Fibroblast of skin of right quadriceps (primary cell): ENCODE results near the gene CYSRT1.

Experiments
- DNase-seq: peaks from one replicate; pipeline ENCODE4 v3.0.0-alpha.2; 2013

The CYSRT1 gene

DNA sequence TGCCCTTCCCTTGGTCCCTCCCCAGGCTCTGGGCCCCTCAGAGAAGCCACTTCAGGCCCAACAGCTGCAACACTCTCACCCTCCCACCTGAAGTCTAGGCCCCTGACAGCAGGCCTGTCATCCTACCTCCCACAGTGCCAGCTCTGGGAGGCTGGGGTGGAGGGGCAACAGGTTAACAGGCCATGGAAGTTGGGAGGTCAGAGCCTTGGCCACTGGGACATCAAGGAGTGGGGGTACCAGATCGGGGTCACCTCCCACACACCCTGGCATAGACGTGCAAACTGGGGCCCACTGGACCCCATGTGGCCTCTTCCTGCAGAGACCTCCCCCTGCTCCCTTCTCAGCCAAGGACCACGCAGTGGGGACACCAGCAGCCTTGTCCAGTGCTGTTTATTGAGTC lies 33.7 kb upstream of the CYSRT1 start:
- no peak for DNase-seq

DNA sequence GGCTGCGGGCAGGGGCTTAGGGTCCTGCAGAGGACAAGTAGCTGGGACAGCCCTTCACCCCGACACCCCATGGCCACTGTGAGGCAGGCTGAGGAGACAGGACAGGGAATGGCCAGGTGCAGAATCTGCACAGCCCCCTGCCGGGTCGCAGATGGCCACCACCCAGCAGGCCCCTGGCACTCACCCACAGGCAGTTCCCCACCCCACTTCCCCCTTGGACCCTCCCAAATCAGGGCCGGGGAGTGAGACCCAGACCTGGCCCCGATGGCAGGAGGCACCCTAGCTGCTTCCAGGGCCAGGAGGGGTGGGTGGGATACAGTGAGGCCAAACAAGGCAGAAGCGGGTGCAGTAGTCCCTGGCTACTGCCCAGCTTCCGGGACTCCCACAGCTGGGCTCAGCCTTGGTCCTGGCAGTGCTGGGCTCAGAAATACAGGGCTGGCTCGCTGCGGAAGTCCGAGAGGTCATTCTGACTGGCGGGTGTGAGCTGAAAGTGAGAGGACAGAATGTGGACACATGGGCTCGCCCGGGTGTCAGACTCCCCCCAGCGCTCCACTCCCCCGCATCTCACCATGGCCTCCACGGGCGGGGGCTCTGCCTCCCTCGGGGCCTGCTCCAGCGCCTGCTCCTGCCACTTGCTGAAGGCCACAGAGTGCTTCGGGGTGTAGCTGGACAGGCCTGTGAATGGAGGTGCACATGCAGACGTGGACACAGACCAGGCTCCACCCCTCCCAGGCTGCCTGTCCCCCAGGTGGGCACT lies 33.1 kb upstream of the CYSRT1 start:
- no peak for DNase-seq

DNA sequence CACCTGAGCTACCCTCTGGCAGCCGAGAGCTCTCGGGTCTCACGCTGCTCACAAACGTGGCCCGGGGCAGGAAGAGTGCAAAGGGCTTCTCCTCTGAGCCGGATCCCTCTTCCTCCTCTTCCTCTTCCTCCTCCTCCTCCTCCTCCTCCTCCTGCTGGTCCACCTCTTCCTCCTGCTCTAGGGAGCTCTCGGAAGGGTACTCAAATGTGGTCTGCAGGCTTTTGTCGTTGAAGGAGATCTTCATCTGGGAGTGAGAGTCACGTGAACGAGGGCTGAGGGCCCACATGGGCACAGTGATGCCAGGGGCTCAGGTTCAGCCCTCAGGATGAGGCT lies 32.6 kb upstream of the CYSRT1 start:
- DNase-seq = no peak

DNA sequence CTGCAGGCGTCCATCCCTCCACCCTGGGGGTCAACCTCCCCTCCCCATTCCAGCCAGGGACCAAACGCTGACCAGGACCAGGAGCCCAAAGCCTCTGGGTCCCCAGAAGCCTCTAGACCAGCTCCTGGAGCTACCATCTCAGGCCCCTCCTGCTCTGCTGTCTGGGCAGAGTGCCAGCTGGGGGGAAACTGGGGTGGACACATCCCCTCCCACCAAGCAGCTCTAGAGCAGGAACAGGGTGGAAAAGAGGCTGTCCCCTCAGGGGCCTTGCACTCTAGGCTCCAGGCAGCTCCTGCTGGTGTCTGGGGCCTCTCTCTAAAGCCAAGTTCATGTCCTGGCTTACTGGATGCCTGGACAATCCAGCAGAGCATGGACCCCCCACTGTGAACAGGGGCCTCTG lies 32.1 kb upstream of the CYSRT1 start:
- no peak for DNase-seq

DNA sequence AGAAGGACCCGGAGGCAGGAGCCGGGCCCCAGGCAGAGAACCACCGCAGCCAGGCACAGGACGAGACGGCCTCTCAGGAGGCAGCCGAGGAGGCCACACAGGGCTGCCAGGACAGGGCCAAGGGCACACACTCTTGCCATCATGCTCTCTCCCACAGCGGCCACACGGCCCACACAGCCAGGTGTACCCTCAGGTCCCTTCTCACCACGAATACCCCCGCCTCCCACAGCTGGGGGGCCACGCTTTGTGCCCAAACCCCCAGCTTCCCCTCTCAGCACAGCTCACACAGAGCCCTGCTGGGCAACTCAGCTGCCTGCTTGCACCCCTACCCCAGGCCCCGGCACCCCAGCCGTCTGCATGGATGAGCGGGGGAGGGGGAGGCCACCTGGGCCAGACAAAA lies 31.2 kb upstream of the CYSRT1 start:
- no peak for DNase-seq

DNA sequence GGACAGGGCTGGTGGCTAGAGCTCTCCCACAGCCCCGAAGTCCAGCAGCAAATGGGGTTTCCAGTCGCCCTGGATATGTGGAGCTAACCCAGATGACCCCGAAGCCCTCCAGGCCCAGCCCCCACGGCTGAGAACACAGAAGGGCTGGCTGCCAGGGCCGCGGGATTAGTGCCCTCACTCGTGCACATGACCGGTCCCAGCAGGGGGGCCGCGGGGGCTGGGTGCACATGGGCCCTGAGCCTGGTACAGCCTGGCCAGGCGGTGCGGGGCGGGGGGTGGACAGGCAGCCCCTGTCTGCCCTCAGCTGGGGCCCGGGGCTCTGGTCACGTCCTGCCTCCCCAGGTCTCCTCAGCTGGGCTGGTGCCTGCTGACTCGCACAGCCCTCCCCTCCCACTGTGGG lies 30.6 kb upstream of the CYSRT1 start:
- DNase-seq = no peak

DNA sequence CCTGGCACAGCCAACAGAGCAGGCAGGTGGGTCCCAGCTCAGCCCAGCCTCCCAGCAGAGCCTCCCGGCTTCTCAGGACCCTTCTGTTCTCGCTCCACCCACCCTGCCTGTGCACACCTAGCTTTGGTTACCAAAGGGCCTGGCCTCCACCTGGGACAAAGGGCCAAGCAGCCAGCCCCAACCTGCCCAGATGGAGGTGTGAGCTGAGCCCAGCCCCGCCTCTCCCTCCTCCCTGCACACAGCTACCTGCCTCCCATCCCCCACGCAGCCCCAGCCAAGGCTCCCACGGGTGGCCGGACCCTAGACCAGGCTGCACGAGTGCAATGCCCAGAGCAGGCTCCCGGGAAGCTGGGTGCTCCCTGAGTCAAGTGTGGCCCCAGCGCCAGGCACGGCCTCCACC lies 30.1 kb upstream of the CYSRT1 start:
- no peak for DNase-seq

DNA sequence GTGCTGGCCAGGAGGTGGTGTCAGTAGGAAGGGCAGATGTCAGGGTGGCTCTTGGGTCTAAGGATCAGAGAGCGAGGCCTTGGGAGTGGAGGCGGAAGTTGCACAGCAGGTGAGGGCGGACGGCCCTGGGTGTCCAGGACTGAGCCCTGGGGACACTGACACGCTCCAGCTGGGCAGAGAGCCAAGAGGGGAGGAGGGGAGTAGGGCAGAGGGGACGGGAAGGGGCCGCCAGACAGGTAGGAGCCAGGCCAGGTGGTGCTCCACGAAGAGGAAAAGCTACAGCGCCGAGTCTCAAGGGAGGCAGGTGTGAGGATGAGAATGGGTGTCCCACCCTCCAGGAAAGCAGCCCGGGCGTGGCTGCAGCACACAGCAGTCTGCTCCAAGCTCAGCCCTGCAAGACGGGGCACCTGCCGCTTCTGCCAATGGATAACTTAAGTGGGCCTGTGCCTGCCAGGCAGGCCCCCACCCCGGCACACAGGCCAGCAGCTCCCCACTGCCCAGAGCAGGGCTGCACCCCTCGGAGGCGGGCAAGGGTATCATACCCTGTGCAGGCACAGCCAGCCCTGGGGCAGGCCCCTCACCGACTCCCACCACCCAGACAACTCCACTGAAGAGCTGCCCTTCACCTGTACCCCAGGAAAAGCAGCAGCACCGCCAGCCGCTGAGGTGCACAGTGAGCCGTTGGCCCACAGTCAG lies 29.3 kb upstream of the CYSRT1 start:
- no peak for DNase-seq

DNA sequence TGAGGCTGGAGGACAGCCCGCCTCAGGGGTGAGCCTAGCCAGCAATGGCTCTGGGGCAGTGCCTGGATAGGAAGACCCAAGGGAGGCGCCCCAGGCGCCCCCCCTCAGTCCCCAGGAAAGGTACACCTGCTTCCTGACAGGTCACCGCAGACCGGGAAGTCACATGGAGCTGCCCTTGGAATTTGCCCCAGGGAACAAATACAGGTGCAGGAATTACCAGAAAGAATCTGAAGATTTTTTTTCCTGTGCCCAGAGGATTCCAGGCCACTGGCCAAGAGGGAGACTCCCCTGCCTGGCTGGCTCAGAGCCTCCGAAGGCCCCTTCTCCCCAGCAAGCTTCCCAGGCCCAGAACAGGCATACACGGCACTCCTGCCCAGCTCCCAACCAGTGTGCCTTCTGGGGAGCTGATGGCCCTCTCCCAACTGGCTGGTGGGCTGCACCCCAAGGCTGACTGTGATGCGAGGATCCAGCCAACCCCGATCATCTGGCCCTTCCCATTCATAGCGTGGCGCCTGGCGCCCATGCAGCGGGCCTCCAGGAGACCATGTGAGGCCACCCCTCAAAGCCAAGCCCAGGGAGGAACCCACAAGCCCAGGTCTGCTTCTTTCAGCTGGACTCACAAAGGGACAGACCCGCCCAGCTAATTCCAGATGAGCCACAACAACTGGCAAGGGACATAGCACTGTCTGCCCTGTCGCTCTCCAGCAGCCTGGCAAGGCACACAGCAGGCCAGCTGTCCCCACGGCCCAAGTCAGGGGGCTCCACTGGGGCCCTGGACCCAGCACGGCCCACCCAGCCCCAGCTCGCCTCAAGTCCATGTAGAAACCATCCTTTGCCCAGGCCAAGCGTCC lies 26.7 kb upstream of the CYSRT1 start:
- no peak for DNase-seq

DNA sequence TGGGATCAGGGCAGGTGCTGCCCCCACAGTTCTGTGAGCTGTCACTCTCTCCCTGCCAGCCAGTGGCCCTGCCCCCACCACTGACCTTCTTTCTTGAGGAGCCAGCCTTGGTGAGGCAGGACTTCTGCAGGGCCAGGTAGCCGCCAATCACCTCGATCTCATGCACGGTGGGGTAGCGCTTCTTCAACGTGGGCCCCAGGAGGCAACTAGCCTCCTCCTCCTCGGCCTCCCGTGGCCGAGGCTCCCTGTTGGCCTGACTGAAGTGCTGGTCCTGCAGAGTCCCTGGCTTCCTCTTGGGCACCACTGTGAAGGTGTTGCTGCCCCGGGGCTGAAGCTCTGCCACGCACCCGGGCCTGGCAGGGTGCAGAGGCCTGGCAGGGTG lies 26.1 kb upstream of the CYSRT1 start:
- no peak for DNase-seq

DNA sequence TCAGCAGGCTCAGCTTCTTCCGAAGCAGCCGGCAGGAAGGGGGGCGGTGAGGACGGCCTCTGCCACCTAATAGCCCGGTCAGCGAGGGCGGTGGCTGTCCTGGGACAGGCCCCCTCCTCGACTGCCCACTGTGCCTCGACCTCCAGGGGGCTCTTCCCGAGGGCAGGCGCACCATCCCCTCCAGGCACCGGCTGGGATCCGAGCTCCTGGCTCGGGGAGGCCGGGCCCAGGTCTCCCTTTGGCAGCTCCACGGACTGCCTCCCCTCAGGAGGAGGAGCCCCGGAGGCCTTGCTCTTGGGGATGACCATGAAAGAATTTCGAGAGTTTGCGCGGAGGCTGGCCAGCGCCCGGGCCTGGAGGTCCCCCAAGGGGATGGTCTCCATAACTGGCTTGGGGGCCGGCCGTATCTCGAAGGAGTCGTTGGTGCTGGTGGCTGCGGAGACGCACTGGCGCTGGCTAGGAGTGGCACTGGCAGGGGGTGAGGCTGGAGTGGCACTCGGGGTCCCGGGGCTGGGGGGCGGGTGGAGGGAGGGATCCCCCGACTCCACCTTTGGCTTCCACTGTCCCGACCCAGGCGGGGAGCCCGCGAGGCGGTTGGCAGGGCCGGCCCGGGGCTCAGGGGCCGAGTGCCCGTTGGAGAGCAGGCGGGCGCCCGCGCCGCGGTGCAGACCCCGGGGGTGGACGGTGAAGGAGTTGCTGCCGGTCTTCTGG lies 25.4 kb upstream of the CYSRT1 start:
- DNase-seq = no peak

DNA sequence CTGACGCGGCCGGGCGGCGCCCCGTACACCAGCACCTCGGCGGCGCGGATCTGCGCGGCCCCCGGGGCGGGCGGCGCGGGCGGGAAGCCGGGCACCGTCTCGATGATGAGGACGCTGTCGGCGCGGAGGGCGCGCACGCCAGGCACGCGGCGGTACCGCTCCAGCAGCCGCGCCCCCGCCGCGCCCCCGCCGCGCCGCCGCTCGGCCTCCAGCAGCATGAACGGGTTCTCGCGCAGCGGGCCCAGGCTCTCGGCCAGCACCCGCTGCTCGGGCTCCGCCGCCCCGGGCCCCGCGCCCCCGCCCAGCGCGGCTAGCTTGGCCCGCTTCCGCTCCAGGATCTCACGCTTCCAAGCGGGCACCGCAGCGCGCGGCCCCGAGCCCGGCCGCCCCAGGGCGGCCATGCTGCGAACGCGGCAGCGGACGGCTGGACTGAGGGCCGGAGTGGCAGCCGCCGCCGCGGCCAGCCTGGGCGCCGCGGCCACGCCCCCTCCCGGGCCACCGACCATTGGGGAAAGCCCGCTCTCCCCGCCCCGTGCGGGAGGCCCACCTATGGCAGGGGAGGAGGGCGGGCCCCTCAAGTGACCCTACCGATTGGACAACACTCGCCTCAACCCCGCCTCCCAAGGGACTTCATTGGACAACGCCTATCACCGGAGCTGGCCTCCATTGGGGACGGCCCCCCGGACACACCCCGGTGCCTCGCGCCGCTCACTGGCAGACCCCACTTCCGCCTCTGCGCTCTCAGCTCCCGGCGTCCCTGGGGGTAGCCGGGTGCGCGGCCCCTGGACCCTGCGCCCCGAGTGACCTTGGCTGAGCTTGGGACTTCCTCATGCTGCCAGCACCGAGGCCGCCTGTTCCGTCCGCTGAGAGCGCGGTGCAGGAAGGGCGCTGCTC lies 24.4 kb upstream of the CYSRT1 start, which contains the start of gene TPRN:
TSS of gene TPRN (minus strand) at position 431 of the 894 bp plus-strand sequence. CDS start at position 401, 30 bp downstream.
- peak; percentile 100 for DNase-seq

DNA sequence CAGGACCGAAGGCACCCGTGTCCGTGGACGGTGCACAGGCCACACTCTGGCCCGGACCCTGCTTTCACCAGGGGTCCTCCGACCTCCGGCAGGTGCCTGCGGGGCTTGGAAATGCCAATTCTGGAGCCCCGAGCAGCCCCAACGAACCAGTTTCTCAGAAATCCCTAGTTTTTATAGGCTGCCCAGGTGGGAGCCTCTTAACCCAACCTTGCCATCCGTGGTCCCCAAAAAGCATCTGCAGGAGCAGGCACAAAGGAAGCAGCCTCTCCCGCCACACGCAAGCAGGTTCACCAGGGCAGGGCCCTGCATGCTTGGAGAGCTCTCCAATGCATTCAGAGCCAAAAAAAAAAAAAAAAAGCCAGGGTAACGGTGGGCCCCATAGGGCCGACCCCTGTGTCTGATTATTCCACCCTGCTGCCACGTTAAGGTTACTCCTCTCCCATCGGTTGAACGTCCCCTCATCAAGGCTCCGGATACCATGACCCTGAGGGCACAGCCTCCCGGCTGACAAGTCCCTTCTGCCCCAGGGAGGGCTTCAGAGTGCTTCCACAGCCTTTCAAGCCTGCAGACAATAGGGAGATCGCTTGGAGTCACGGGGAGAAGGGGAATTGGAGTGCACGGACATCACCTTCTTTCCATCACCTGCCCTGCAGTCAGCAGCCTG lies 23.6 kb upstream of the CYSRT1 start:
- no peak for DNase-seq

DNA sequence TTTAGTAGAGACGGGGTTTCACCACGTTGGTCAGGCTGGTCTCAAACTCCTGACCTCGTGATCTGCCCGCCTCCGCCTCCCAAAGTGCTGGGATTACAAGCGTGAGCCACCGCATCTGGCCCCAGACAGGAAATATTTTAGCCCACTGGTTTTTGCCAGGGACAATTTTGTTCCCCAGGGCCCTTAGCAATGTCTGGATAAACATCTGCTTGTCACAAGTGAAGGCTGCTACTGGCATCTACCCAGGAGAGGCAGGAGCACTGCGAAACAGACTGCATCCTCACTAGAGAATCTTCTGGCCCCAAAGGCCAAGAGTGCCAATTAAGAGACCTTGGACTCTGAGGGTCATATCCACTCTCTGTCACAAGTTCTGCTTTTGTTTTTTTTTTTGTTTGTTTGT lies 22.0 kb upstream of the CYSRT1 start:
- DNase-seq = no peak

DNA sequence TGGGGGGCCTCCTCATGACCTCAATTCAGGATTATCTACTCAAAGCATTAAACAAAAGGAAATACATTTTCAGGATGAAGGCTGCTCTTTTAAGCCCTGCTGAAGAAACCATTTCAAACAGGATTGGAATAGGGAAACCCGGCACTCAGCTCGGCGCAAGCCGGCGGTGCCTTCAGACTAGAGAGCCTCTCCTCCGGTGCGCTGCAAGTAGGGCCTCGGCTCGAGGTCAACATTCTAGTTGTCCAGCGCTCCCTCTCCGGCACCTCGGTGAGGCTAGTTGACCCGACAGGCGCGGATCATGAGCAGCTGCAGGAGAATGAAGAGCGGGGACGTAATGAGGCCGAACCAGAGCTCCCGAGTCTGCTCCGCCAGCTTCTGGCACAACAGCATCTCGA lies 20.2 kb upstream of the CYSRT1 start:
- DNase-seq = no peak

DNA sequence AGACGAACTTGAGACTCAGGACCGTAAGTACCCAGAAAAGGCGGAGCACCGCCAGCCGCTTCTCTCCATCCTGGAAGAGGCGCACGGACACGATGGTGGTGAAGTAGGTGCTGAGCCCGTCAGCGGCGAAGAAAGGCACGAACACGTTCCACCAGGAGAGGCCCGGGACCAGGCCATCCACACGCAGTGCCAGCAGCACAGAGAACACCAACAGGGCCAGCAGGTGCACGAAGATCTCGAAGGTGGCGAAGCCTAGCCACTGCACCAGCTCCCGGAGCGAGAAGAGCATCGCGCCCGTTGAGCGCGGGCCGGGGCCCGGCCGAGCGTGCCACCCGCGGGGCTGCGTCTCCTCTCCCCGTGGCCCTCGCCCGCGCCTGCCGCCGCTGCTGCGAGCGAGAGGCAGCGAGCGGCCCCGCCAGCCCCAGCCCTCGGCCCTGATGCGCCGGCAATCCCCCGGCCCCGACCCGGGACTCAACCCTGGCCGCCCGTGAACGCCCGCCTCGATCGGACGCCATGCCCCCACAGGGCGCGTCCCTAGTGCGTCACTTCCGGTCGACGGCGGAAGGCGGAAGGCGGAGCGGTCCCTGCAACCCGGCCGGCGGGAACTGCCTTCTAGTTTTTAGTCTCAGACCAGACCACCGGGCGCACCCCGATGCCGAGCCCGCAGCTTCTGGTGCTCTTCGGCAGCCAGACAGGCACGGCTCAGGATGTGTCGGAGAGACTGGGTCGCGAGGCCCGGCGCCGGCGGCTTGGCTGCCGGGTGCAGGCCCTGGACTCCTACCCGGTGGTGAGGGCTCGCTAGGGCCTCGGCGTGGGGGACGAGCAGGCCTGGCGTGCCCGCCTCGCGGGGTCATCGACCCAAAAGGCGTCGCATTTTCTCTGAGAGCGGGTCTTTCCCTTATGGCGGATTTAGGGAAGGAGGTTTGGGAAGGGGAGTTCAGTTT lies 19.6 kb upstream of the CYSRT1 start, which contains the start of the genes NDOR1 and TMEM203:
TSS of gene NDOR1 (plus strand) at position 575 of the 944 bp plus-strand sequence. CDS start at position 653, 78 bp downstream.
TSS of gene TMEM203 (minus strand) at position 523 of the 944 bp plus-strand sequence. CDS start at position 289, 234 bp downstream.
- peak; percentile 81 for DNase-seq

DNA sequence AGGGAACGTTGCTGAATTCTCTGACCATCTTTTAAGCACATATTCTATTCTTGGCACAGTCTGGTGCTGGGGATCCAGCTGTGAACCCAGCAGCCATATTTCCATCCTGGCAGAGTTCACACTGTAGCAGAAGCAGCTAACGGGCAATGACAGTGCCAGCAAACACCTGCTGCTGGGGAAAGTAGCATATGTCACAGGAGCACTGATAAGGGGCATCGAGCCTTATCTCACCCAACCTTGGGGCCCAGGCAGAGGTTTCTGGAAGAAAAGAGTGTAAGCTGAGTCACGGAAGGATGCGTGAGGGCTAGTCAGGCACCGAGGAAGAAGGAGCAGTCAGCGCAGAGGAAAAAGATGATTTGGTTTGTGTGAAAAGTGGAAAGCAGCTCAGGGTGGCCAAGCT lies 18.4 kb upstream of the CYSRT1 start:
- DNase-seq = no peak

DNA sequence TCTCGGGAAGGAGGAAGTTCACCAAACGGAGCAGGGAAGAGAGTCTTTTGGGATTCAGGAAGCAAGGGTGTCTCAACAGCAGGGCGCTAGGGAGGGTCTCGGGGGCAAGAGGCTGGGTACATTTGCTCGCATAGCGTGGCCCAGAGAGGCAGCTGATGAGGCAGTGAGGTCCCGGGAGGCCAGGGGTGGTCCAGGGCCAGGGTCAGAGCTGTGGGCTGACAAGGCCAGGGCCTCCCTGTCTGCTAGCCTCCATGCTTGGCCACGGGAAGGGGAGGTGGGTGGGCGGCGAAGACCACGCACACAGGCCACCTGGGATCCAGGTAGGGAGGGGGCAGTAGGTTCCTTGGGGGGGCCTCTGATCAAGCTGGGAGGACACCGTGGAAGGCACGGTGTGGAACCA lies 13.4 kb upstream of the CYSRT1 start:
- no peak for DNase-seq

DNA sequence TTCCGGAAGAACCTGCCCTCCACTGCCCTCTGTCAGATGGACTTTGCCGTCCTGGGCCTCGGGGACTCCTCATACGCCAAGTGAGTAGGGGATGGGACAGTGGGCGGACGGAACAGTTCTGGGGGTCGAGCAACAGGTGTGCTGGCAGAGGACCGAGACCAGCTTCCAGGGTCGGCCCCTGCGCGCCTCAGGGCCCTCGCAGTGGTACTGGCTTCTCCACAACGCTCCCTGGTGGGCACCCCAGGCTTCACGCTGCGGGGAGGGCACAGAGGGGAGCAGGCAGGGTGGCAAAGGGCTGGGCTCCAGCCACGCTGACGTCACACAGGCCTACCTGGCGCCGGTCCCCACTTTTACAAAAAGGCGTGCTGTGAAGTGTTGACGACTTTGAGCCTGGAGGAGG lies 12.5 kb upstream of the CYSRT1 start:
- no peak for DNase-seq
